ENCODE data around the gene MAP3K20.
"Not testable (repeated sequence)": the region's sequence is repeated elsewhere in the genome, so short reads cannot be mapped to it uniquely, and the experiment has no call there.

MAP3K20 gene

DNA sequence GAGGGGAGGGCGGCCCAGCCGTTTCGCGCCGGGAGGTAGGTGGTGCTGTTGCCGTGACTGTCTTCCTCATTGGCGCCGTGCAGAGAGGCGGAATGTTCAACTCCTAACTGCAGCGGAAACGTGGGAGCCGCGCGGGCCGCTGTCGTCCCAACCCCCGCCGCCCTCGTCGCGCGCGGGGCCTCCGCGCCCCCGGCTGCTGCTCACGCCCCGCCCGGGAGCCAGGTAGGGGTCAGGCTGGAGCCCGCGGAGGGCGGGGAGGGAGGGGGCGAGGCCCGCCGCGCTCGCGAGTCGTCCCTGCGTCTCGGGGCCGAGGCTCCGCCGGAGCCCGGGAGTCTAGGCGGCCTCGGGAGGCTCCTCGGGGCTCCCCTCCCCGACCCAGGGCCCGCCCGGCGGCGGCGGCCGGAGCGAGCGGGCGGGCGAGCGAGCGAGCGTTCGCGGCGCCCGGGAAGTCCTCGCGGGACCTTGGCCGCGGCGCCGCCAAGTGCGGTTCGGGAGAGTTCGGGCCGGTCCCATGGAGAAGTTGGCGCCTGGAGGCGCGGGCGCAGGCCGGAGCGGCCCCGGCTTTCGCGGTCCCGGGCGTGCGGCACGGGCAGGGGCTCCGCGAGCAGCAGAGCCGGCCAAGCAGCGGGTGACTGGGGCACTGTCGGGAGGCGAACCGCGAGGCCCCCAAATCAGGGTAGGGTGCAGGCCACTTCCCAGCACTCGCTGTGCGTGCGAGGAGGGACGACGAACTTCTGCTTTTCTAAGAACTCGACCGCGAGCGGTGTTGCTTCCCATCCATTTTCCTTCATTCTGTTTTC, at the start of gene MAP3K20:
MAP3K20 (plus strand) TSS at position 66 of the 800 bp plus-strand sequence. CDS start 15,186 bp downstream, outside the sequence.
- DNase-seq, result peak; percentile 44

DNA sequence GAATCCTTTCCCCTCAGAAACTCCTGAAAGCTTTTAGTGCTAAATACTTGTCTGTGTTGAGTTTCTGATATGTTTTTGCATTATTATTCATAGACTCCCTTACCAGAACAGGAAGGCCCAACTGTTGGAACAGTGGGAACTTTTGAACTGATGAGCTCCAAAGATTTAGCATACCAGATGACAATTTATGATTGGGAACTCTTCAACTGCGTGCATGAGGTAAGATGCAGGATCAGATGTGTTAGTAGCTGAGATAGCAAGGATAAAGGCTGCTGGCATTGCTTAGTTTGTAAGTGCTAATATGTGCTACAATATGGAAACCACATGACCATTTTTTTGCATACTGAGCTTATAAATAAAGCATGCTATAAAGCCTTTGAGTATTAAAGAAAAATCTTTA, 49.2 kb upstream of the MAP3K20 start:
- DNase-seq, result no peak

DNA sequence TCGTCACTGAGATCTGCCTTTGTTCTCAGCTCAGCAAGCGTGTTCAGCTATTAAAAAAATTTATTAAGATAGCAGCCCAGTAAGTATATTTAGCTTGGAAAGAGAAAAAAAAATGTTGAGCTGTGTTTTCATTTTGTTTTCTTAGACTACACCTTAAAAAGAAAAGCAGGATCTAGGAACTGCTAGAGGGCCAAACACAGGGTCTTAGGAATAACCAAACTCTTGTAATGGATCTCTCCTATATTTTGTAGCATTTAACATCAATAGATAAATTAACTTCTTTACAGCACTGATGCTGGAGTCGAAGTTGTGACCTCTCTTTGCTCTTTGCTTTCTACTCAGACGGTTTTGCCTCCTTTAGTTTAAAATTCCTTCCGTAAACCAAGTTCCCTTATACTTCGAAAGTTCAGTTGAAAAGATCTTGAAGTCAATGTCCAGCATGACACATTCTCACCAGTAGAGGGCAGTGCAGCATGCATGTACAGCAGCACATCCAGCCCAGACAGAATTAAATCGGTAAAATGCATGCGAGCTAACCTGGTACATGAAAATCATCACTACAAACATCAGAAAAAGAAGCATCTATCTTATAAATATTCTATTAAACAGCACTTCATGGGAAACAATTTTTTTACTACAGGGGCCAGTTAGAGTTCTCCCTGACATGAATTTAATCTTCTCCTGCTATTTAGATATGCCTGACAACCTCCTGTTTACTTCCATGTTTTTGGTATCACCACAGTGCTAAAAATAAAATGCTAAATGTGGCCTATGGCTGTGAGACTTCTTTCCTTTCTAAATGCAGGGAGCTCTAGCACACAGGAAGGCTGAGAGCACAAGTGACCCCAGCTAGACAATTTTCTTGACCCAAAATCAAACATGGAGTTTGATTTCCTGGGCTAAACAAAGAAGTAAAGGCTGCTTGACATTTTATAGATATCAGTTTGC, 48.2 kb upstream of the MAP3K20 start:
- peak; percentile 66 for DNase-seq

DNA sequence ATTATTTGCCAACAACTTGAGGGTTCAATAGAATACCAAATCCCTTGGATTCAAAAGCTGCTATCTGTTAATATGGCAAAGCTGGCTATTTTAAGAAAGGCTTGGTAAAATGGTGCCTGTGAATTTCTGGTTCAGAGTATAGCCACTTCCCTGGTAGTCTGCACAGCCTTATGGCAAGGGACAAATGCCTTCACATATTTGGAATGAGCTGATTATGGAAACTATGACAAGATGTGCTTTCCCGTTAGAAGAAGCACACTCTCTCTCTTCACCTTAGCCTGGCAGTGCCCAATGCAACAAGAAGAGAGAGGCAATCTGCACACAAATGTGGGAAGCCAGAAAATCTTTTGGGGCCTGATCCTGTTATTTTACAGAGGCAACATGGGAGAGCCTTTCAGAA, 47.5 kb upstream of the MAP3K20 start:
- DNase-seq, result no peak

DNA sequence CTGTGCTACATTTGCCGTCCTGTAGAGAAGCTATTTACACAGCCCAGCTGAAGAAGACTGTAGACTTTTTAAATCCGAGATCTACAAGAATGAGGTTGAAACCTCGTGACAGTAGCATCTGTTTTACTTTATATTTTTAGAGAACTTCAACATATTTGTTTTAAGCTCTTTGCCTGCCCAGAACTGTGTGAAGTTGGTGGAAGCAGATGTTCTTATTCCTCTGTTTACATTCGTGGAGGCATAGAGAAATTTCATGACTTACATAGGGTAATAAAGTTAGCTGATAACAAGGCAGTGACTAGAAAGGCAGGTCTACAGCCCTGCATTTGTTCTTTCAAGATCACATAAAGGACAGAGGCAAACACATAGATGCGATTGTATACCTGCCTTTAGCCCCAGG, 47.0 kb upstream of the MAP3K20 start:
- no peak for DNase-seq

DNA sequence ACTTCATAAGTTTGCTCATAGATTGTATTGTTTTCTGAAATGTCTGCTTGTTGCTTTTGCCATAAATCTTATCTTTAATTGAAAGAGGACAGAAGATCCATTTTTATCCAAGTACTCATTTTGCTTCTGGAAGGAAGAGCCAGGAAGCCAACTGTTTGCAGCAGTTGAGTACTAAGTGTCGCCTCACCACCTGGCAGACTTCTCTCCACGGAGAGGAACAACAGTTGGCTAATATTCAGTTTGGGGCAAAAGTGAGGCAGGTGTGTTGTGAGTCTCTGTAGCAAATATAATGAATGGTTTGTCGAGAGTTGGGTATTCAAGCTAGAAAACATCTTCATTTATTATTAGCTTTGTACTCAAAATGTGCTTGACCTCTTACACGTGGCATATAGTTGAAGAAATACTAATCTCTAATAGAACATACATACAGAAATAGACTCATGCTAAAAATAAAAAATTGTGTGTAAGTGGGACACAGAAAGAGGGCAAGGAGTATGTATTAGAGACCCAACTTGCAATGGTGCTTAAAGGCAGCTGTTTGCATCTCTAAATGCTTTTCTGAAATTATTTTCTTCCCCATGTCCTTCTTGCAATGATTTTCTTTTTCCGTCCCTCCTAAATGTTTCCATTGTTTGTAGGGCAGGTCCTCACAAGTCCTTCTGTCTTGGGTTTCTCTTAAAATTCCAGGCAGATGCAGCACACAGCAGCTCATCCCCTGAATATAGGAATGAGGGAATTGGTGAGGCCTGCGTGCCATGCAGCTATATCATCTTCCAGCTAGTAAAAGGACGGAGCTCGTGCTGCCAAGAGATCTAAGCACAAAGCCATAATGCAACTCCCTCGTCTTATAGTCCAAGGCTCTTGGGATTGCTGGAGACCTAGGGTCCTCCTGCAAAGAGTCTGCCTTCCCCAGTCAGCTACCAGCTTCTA, 44.8 kb upstream of the MAP3K20 start:
- DNase-seq, result no peak

DNA sequence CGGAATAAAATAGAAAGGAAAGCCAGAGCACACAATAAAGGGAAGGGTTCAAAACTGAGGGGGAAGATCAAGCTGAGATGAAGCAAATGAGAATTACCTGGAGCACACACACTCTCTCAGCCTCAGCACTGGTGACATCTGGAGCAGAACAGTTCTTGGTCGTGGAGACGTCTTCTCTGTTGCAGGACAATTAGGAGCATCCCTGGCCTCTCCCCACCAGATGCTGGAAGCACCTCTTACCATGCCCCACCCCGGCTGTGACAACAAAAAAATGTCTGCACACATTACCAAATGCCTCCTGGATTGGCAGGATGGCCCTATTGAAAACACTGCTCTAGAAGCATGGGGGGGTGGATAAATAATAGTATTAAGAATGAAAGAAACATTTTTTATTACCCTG, 43.6 kb upstream of the MAP3K20 start:
- no peak for DNase-seq

DNA sequence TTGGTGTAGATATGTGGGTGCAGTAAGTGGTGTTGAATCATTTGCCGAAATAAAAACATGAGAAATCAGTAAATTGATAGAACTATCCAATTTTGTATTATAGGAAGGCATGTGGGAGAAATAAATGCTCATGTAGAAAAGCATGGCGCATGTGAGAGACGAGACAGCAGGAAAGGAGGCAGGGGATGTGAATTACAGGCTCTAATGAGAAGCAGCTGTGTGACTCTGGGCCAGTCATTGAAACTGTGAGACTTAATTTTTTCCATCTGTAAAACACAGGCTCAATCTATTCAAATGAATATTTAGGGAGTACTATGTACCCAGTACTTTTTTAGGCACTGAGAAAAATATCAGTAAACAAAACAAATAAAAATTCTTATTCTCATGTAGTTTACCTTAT, 42.6 kb upstream of the MAP3K20 start:
- DNase-seq, result no peak

DNA sequence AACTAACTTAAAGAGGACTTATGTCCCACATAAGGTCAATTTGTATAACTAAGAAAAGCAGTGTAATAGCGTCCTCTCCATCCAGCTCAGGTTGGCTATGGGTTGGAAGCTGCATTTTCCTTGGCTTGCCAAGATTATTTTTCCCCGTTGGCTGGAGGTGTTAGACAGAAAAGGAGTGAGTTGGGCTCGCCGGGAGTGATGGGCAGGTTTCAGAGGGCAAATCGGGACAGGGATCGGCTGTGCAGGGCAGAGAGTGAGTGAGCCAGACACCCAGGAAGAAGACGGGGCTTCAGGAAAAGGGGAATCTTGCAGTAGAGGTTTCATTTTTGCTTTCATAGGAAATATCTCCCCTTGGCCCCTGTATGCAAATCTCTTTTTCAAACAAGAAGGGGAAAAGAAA, 41.5 kb upstream of the MAP3K20 start:
- no peak for DNase-seq

DNA sequence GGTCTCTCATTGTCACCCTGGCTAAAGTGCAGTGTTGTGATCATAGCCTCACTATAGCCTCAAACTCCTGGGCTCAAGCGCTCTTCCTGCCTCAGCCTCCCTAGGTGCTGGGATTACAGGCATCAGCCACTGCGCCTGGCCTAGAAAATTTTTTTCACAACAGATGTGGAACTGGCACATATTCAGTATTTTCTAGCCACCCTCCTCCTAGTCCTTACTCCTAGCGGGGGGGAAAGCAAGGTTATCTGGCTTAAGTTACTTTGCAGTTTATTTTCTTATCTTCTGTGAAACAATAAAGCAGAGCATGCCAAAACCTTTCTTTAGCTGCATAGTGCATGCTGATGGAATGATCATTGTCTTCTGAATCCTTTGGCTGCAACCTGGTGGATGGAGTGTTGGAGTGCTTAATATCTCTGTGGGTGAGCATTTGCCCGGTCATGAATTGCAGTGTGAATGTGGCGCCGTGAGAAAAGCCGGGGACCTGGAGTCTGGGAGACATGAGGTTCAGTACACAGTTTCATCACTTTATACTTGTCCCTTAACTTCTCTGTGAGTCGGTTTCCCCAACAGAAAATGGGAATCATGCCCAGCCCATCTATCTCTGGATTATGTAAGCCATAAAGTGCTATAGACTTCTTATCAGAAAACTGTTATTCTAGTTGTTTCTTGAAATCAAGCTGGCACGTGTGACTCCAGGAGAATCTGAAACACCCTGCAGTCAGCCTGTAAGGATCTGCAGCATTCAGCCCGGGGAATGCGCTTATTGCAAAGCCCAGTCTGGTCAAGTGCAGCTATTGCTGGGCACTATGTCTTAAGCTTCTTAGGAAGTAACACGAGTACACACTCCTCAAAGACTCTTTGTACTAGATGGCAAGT, 38.2 kb upstream of the MAP3K20 start:
- DNase-seq, result no peak

DNA sequence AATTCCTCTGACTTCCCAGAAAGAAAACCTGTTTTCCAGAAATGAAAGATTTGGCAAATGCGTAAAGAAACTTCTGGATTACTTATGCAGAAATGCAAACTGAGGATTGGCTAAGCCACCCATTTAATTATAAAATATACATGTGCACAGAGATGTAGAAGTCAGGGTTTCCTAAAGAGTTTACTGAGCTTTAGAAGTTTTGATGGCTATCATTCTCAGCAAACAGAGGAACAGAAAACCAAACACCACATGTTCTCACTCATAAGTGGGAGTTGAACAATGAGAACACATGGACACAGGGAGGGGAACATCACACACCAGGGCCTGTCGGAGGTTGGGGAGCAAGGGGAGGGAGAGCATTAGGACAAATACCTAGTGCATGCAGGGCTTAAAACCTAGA, 37.4 kb upstream of the MAP3K20 start:
- DNase-seq, result not testable (repeated sequence)

DNA sequence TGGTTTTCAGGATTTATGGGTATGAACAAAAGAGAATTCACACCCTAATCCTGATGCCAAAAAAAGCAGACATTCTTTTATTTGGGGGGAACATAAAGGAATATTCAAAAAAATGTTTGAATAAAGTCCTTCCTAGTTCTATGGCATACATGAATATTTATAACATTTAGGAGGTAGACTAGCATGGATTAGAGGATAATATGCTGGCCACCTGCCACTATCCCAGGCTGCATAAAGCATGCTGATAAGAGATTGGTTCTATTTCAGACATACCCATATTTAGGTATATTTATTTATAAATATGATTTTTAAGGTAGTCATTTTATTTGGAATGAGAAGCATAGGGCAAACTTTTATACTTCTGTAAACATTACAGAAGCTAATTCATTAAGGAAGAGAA, 34.9 kb upstream of the MAP3K20 start:
- no peak for DNase-seq

DNA sequence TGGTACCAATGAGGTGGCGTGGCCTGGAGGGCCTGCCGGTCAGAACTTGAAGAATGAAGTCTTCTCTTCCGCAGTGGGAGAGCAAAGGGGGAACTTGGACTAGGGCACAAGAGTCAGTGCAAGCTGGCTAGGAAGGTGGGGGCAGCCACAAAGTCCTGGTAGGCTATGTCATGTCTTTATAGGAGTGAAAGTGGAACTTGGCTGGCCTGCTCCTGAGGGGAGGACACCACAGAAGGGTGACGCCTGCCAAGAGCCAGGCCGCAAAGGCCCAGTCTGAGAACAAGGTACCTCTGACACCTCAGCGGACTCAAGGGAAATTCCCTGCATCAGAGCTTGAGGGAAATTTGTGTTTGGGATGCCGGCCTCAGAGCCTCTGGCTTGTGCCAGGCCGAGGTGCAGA, 32.2 kb upstream of the MAP3K20 start:
- DNase-seq, result no peak

DNA sequence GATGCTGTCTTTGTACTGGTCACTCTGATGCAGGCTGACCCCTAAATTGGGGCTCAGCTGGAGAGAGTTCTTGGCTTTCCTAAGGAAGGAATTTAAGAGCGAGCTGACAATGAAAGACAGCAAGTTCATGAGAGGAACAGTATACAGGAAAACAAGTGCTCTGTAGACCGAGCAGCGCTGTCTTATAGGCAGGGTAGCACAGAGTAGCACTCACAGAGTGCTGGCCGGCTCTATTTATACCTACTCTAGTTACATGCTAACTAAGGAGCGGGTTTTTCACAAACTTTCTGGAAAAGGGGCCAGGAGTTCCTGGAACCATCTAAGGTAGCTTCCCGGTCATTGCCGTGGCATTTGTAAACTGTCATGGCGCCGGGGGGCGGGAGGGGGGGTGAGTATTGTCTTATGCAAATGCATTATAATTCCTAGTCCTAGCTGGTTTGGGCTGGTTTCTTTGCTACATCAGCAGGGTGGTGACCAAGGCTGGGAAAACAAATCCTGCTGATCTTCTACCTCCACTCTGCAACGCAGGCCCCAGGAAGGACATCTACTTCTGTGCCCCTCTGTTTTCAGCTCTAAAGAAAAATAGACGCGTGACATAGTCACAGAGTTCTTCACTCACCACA, 31.6 kb upstream of the MAP3K20 start:
- no peak for DNase-seq

DNA sequence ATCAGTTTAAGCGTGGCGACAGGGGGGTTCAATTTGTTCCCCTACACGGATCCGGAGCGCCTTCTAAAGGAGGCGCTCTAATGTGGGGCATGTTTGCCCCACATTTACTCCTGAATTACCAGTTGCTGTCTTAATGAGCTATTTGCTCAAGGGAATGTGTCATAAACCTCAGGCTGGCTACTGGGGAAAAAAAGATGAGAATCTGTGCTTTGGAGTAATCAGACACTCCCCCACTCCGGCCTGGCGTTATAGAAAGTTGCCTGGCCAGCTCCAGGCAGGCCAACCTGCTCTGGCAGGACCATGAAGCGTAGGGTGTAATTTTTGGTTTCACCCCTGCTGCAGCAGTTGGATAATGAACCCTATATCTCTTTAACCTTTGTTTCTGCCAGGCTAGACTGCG, 31.0 kb upstream of the MAP3K20 start:
- no peak for DNase-seq

DNA sequence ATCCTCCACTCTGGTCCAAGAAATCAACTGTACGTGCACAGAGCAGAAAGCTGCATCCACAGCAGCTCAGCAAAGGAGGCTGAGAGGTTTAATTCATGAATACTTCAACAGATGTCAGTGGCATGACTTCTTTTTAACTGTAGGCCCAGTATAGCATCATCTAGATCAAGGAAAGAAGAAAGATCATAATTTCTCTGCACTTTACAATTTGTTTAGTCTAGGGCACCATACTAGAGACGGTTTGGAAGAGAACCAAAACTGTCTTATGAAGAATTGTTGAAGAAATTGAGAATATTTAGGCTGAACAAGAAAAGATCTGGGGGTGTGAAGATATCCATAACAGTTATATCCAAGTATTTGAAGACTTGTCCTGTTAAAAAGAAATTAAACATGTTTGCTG, 30.5 kb upstream of the MAP3K20 start:
- DNase-seq, result no peak

DNA sequence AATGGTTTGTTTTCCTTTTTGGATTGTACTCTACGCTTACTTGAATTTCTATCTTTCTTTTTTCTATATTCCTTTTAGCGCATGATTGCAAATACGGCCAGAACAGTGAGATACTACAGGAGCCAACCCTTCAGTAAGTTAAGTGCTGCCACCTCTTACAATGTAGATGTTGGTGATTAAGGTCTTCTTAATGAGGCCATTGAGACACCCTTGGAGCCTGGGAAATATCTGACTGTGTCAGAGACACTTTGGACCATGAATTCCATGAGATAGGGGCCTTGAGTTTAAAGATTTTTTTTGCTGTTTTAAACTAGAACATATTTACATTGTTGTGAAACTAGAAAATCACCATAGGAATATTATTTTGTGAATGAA, 27.1 kb upstream of the MAP3K20 start:
- DNase-seq, result no peak

DNA sequence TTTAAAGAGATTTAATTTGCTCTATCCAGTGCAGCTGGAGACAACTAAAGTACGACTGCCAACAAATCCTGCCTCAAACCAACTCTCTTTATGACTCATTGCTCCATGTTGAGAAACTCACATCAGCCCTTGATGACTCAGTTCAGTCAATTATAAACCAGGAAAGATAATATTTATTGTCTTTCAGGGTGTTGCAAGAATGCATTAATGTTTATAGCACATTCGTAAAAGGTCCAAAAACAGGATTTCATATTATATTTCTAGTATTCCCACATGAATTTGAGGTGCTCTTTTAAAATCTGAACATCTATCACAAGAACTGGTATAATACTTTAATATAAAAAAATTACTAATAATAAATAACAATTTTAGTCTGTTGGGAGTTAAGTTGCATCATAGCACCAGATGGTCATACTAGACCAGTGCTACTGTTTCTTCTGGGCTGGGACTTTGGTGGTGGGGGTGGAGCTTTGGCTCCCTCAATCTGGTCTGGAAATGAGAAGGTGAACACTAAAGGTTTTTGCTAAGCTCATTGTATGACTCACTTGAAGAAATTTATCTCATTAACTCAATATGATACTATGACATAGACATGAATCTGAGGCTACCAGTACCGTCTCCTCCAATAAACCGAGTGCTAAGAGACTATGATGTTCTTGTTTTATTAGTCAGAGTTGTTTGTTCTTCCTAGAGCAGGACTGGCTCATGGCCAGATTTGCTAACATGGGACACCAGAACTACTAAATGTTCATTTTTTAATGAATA, 26.6 kb upstream of the MAP3K20 start:
- DNase-seq, result no peak

DNA sequence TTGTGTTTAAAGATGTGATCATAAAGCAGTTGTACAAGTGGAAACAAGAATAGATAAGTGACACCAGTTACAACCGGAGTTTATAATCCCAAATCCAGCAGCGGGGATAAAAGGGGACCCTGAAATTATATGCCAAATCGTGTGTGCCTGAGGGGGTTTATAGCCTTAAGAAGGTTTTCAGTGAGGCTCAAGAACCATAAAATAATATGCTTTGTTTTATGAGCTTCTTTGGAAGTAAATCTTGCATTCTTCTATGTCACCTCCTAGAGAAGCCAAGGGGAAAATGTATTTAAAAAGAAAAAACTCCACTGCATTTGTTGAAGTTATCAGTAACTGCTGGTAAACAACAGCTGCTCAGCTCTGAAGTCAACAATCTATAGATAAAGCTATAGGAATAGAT, 25.8 kb upstream of the MAP3K20 start:
- no peak for DNase-seq

DNA sequence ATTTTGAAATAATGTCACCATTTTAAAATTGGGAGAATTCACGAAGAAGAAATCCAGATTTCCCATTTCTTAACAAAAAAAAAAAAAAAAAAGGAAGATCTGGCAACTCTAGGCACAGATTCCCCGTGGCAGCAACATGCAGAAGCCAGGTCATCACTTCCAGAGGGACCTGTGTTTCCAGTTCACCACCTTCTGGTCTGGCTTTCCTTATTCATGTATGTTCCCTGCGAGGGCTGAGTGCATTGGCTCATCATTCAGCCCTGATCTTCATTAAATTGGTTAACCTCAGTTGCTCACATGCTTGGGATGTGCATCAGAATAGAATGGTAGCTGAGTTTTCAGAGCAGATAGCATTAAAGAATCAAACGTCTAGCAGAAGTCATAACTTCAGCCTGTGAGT, 25.0 kb upstream of the MAP3K20 start:
- no peak for DNase-seq
